ENCODE data around the gene PAEP. TPM values are rescaled to one million over a fixed set of nuclear protein-coding genes. Genes with fewer than 3 reads are reported as not detected.
A peak's percentile ranks its signal among the peaks of the same experiment; 100 is the strongest.

PAEP gene
- total and polyA plus RNA-seq, 8 donors: not detected

DNA sequence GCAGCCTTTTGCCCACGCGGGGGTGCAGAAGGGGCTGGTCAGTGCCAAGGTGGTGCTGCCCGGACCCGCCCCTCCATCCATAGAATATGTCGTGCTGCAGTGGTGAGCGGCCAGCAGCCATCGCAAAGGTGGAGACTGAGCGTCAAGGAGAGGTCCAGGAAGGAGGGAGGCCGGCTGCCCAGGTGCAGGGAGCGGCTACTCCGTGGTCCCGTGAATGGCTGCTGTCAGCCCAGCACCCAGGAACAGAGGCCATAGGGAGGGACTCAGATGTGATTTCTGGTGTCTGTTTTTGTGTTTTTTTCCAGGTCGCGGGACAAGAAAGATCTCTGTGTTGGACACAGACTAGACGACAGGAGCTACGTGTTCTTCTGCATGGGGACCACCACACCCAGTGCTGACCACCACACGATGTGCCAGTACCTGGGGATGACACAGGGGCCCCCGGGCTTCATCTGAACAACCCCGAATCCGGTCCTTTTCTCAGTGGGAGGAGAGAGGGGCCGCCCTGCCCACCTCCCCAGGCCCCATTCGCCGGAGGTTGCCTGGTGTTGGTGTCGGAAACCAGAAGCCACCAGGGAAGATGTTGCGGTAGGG lies 29.0 kb downstream of the PAEP start:
- intact Hi-C loops (cut with DNase I; ENCODE audit: low total_unique reads): no loop called here
- peak in 1 of 2 donors; percentile 14 for DNase-seq
- Histone ChIP-seq H3K4me3 (no peak overlapping the region), H3K36me3 (no peaks in the 10 kb centered on the region), H3K9me3 (peaks cover 0 to 5% (median 0%) of the 10 kb centered on the region in 4 donors), H3K4me1 (no peaks in the 10 kb centered on the region), H3K27me3 (peaks cover 0 to 57% (median 6%) of the 10 kb centered on the region in 3 donors), H3K27ac (no peak overlapping the region)
- no peak for TF ChIP-seq POLR2A (IDR thresholded peaks at IDR 0.05)
- no peak for TF ChIP-seq EP300 (IDR thresholded peaks at IDR 0.05)
- TF ChIP-seq POLR2AphosphoS5 (IDR thresholded peaks at IDR 0.05): no peak
- no peak for TF ChIP-seq CTCF (IDR thresholded peaks at IDR 0.05)
- 74 to 79% (median 75%) methylated on average over 24 to 25 of the region's 25 CpGs for WGBS, 5 donors

DNA sequence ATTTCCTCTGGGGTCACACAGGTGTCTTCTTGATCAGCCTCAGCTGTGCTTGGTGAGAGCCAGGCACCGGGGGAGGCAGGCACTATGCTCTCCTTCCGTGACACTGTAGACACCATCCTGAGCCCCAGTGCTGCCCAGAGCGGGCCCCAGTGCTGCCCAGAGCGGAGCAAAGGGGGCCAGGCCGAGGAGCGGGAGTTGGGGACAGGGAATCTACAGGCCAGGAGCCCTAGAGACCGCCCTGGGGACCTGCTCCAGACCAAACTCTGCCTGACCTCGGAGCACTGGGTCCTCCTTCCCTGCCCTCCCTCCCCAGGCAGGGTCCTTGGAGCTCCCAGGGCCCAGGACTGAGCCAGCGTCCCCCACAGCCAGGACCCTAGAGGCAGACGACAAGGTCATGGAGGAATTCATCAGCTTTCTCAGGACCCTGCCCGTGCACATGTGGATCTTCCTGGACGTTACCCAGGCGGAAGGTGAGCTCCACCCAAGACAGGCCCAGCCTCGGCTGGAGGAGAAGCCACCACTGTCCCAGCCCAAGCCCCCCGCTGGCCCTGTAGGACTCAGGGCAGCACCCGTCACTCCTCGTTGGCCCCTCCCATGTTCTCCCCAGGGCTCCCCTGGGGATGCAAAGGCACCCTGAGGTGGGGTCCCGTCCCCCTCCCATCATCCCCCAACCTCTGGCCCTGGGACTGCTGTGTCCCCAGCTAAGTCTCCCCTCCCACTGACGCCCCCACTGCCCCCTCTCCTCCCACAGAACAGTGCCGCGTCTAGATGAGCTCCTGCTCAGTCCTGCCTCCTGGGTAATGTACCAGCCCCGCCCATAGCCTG lies 30.2 kb downstream of the PAEP start:
- H3K36me3 ChIP-seq: no peaks in the 10 kb centered on the region
- peaks cover 0 to 5% (median 2%) of the 10 kb centered on the region in 4 donors for H3K9me3 ChIP-seq
- no peak for DNase-seq
- WGBS, 5 donors: 67 to 84% (median 72%) methylated on average over 11 to 22 of the region's 22 CpGs
- H3K27ac ChIP-seq: no peak overlapping the region
- intact Hi-C loops (cut with DNase I; ENCODE audit: low total_unique reads): no loop called here
- H3K27me3 ChIP-seq: peaks cover 0 to 52% (median 11%) of the 10 kb centered on the region in 3 donors
- H3K4me1 ChIP-seq: no peaks in the 10 kb centered on the region
- TF ChIP-seq EP300 (IDR thresholded peaks at IDR 0.05) (no peak), POLR2AphosphoS5 (IDR thresholded peaks at IDR 0.05) (no peak), CTCF (IDR thresholded peaks at IDR 0.05) (no peak), POLR2A (IDR thresholded peaks at IDR 0.05) (no peak)
- no peak overlapping the region for H3K4me3 ChIP-seq

GRCh38 chr9:135592331-135592590 lies 30.7 kb downstream of the PAEP start:
- Histone ChIP-seq H3K27ac (no peak overlapping the region), H3K36me3 (no peaks in the 10 kb centered on the region), H3K27me3 (peaks cover 0 to 55% (median 11%) of the 10 kb centered on the region in 3 donors), H3K4me1 (no peaks in the 10 kb centered on the region), H3K4me3 (no peak overlapping the region), H3K9me3 (peaks cover 0 to 5% (median 2%) of the 10 kb centered on the region in 4 donors)
- intact Hi-C loops (cut with DNase I; ENCODE audit: low total_unique reads): no loop called here
- WGBS, 5 donors: 64 to 80% (median 66%) methylated on average over 1 to 5 of the region's 5 CpGs
- DNase-seq: peak; percentile 19 to 20
- no peak for TF ChIP-seq POLR2A (IDR thresholded peaks at IDR 0.05)
- TF ChIP-seq CTCF (IDR thresholded peaks at IDR 0.05): no peak
- no peak for TF ChIP-seq POLR2AphosphoS5 (IDR thresholded peaks at IDR 0.05)
- TF ChIP-seq EP300 (IDR thresholded peaks at IDR 0.05): no peak

GRCh38 chr9:135592625-135593024 lies 31.1 kb downstream of the PAEP start:
- Histone ChIP-seq H3K27ac (no peak overlapping the region), H3K4me3 (no peak overlapping the region), H3K9me3 (peaks cover 0 to 5% (median 2%) of the 10 kb centered on the region in 4 donors), H3K4me1 (no peaks in the 10 kb centered on the region), H3K27me3 (peaks cover 0 to 58% (median 13%) of the 10 kb centered on the region in 3 donors), H3K36me3 (no peaks in the 10 kb centered on the region)
- WGBS, 5 donors: 60 to 85% (median 76%) methylated on average over 1 to 13 of the region's 13 CpGs
- no peak for DNase-seq
- intact Hi-C loops (cut with DNase I; ENCODE audit: low total_unique reads): no loop called here
- no peak for TF ChIP-seq EP300 (IDR thresholded peaks at IDR 0.05)
- no peak for TF ChIP-seq POLR2AphosphoS5 (IDR thresholded peaks at IDR 0.05)
- TF ChIP-seq CTCF (IDR thresholded peaks at IDR 0.05): no peak
- no peak for TF ChIP-seq POLR2A (IDR thresholded peaks at IDR 0.05)
